DND-41 (cell line): Measurements from ENCODE around the gene MEI1.

Source experiments
- CTCF ChIP-seq: IDR thresholded peaks from 2 replicates; pipeline ENCODE4 v1.5.1; 2012; ENCODE audit warnings: borderline replicate concordance, low read length, moderate library complexity, mild to moderate bottlenecking; ENCODE audit not compliant: poor library complexity, severe bottlenecking; ENCODE audit errors: extremely low read depth
- EZH2 ChIP-seq: IDR thresholded peaks from 3 replicates; pipeline ENCODE4 v1.6.1; 2012; ENCODE audit warnings: borderline replicate concordance, low read depth, mild to moderate bottlenecking, moderate library complexity, low read length, inconsistent platforms; ENCODE audit not compliant: severe bottlenecking

- TF ChIP-seq EZH2 (no peak), CTCF (no peak)
These were observed 77.1 kb downstream of the MEI1 start for GRCh38 chr22:41776381-41776780.
